ENCODE results near the gene SMIM41. TPM values are rescaled to one million over a fixed set of nuclear protein-coding genes. Genes with fewer than 3 reads are reported as not detected.
A peak's percentile ranks its signal among the peaks of the same experiment; 100 is the strongest.

SMIM41 gene
- total RNA-seq, 1 experiment from 2014 or later, result not detected

DNA sequence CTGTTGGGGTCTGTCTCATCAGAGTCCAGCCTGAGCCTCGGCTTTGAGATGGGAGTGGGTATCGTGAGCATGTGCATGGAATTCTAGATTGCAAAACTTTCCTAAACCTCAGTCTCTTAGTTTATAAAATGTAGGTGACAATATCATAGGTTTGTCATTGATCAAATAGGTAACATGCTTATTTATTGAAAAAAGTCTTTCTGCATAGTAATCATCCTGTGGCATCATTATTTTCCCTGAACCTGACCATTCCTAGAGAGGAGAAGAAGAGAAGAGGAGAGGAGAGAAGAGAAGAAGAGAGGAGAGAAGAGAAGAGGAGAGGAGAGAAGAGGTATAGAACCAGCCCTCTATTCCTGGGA lies 4.1 kb downstream of the SMIM41 start:
- Histone ChIP-seq H3K36me3 (replicated peaks; ENCODE audit: control insufficient read depth, insufficient read depth, low read length) (no peaks in the 10 kb centered on the region; the same call in 1 of the 2 replicates), H3K4me3 (ENCODE audit: insufficient read depth, low read depth, low read length) (no peak overlapping the region), H3K27me3 (ENCODE audit: control insufficient read depth, insufficient read depth, low read length) (no peaks in the 10 kb centered on the region)
- no peak for DNase-seq

DNA sequence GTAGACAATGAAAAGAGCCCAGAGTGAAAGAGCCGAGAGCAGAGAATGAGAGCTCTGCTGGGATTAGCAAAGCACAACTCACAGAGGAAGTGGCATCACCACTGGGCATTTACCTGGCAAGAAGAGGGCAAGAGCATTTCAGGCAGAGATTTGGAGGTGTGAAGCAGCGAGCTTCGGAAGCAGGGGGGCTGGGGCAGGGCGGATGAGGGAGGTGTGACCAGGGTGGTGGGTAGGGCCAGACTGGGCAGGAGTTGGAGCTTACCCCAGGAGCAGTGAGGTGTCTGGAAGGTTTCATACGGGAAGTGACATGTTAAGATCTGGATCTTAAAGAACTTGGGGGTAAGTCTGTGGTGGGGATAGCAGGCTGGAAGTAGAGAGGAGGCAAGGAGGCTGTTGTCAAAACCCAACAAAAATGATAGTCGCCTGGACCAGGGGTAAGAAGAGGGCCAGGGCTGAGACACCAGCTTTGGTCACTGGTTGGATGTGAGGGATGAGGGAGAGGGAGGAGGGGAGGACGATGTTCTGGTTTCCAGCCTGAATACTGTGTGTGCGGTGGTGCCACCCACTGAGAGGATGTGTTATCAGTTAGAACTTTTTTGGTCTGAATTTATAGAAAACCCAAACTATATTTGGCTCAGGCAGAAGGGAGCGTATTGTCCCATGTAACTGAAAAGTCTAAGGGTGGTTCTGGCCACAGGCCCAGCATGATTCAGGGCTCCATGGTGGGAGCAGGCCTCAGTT lies 5.2 kb downstream of the SMIM41 start:
- no peaks in the 10 kb centered on the region for H3K27me3 ChIP-seq (ENCODE audit: control insufficient read depth, insufficient read depth, low read length)
- DNase-seq, result peak; percentile 17
- no peaks in the 10 kb centered on the region; the same call in 1 of the 2 replicates for H3K36me3 ChIP-seq (replicated peaks; ENCODE audit: control insufficient read depth, insufficient read depth, low read length)

GRCh38 chr12:52085682-52086180 lies 6.2 kb downstream of the SMIM41 start:
- Histone ChIP-seq H3K27me3 (ENCODE audit: control insufficient read depth, insufficient read depth, low read length) (no peaks in the 10 kb centered on the region), H3K4me3 (ENCODE audit: insufficient read depth, low read depth, low read length) (no peak overlapping the region), H3K36me3 (replicated peaks; ENCODE audit: control insufficient read depth, insufficient read depth, low read length) (no peaks in the 10 kb centered on the region)
- DNase-seq, result peak; percentile 28

More for the DNA sequence above, 5.2 kb downstream of the SMIM41 start:
- H3K4me3 ChIP-seq (ENCODE audit: insufficient read depth, low read depth, low read length), result no peak overlapping the region

GRCh38 chr12:52086366-52086765 lies 6.9 kb downstream of the SMIM41 start:
- no peaks in the 10 kb centered on the region for H3K36me3 ChIP-seq (replicated peaks; ENCODE audit: control insufficient read depth, insufficient read depth, low read length)
- no peaks in the 10 kb centered on the region for H3K27me3 ChIP-seq (ENCODE audit: control insufficient read depth, insufficient read depth, low read length)
- DNase-seq, result peak; percentile 46
- H3K4me3 ChIP-seq (ENCODE audit: insufficient read depth, low read depth, low read length), result no peak overlapping the region

GRCh38 chr12:52086944-52087835 lies 7.7 kb downstream of the SMIM41 start:
- H3K27me3 ChIP-seq (ENCODE audit: control insufficient read depth, insufficient read depth, low read length), result no peaks in the 10 kb centered on the region; the same call in 1 of the 2 replicates
- H3K36me3 ChIP-seq (replicated peaks; ENCODE audit: control insufficient read depth, insufficient read depth, low read length), result no peaks in the 10 kb centered on the region
- no peak overlapping the region for H3K4me3 ChIP-seq (ENCODE audit: insufficient read depth, low read depth, low read length)
- DNase-seq, result peak; percentile 69

DNA sequence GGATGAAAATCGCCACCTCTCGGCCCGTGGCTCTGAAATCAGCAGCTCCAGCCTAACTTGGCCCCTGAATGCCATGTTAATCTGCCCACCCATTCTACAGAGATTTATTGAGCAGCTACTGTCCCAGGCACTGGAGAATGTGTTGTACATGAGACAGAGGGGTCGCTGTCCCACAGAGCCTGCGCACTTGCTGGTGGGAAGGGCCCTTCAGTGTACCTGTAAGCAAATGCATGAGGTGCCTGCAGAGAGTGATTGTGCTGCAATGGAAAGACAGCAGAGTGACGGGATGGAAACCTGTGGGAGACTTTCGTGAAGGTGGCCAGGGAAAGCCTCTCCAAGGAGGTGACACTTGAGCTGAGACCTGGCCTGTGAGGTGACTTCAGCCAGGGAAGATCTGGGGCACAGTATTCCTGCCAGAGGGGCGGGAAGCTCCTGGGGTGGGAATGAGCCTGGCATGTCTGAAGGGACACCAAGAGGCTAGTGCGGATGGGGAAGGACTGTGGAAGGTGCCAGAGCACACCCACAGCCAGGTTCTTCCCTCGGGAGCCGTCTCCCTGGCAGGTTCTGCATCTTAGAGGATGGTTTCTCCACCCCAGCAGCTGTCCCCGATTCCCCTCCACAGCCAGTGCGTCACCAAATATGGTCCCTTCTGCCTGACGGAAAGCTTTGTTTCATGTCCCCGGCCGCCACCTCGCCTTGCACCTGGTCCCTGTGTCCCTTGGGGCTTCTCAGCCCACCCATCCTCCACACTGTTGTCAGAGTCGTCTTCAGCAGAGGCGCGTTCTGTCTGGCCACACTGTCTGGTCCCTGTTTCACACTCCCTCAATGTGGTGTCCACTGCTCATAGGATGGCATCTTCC lies 8.7 kb downstream of the SMIM41 start:
- no peak overlapping the region for H3K4me3 ChIP-seq (ENCODE audit: insufficient read depth, low read depth, low read length)
- no peaks in the 10 kb centered on the region for H3K36me3 ChIP-seq (replicated peaks; ENCODE audit: control insufficient read depth, insufficient read depth, low read length)
- H3K27me3 ChIP-seq (ENCODE audit: control insufficient read depth, insufficient read depth, low read length), result no peaks in the 10 kb centered on the region; the same call in 1 of the 2 replicates
- peak; percentile 37 for DNase-seq

- H3K4me3 ChIP-seq (ENCODE audit: insufficient read depth, low read depth, low read length), result no peak overlapping the region
- no peaks in the 10 kb centered on the region for H3K36me3 ChIP-seq (replicated peaks; ENCODE audit: control insufficient read depth, insufficient read depth, low read length)
- H3K27me3 ChIP-seq (ENCODE audit: control insufficient read depth, insufficient read depth, low read length), result no peaks in the 10 kb centered on the region; the same call in 1 of the 2 replicates
- DNase-seq, result peak; percentile 21
Observed at GRCh38 chr12:52089491-52089890, 10.0 kb downstream of the SMIM41 start.

DNA sequence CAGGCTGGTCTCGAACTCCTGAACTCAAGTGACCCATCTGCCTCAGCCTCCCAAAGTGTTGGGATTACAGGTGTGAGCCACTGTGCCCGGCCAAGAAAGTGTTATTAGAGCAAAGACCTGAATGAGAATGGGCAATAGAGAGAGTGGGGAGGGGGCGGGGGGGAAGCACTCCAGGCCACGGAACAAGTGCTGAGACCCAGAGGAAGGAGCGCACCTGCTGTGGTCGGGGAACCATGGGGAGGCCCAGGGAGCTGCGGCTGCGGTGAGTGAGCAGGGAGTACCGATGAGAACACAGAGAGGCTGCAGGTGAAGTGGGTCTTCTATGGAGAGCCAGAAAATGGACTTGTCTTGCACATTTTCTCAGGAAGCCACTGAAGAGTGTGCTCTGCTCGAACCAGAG lies 10.8 kb downstream of the SMIM41 start:
- Histone ChIP-seq H3K36me3 (replicated peaks; ENCODE audit: control insufficient read depth, insufficient read depth, low read length) (no peaks in the 10 kb centered on the region), H3K4me3 (ENCODE audit: insufficient read depth, low read depth, low read length) (no peak overlapping the region), H3K27me3 (ENCODE audit: control insufficient read depth, insufficient read depth, low read length) (no peaks in the 10 kb centered on the region; the same call in 1 of the 2 replicates)
- peak; percentile 43 for DNase-seq

- Histone ChIP-seq H3K36me3 (replicated peaks; ENCODE audit: control insufficient read depth, insufficient read depth, low read length) (no peaks in the 10 kb centered on the region), H3K4me3 (ENCODE audit: insufficient read depth, low read depth, low read length) (no peak overlapping the region), H3K27me3 (ENCODE audit: control insufficient read depth, insufficient read depth, low read length) (no peaks in the 10 kb centered on the region; the same call in 1 of the 2 replicates)
- DNase-seq, result peak; percentile 71
Observed at GRCh38 chr12:52091061-52091460, 11.6 kb downstream of the SMIM41 start.

DNA sequence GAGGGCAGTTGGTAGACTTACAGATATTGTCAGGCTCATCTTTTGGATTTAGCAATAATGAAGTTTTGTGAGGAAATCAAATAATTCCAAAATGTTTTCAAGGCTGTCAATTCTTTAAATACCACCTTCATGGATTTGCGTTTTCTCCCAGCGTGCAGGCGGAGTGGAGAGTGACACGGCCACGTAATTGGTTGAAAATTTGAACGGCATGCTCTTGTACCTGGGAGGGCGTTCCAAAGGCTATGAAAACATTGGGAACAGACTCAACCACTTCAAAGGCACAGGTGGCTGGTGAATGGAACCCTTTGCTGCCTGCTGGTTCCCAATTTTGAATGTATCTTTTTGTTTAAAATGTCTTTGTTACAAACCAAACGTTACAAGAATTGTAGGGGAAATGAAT lies 12.4 kb downstream of the SMIM41 start:
- no peak overlapping the region for H3K4me3 ChIP-seq (ENCODE audit: insufficient read depth, low read depth, low read length)
- H3K36me3 ChIP-seq (replicated peaks; ENCODE audit: control insufficient read depth, insufficient read depth, low read length), result no peaks in the 10 kb centered on the region
- H3K27me3 ChIP-seq (ENCODE audit: control insufficient read depth, insufficient read depth, low read length), result no peaks in the 10 kb centered on the region; the same call in 1 of the 2 replicates
- peak; percentile 30 for DNase-seq

DNA sequence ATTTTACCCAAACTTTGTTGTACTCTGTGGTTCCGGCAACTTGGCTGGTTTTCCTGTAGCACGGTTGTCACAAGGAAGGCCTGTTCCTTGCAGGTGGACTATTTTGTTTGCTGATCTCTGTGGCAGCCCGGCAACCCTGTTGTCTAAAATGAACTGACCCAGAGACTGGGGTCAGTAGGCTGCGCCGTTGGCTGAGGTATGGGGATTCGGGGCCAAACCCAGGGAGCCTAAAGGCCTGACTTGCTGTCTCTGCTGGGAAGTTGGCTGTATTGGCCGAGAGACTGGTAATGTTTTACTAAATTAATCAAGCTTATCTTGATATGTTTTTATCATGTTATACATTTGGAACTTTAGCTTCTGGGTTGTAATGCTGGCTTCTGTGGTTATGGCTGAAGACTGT lies 13.8 kb downstream of the SMIM41 start:
- no peak overlapping the region for H3K4me3 ChIP-seq (ENCODE audit: insufficient read depth, low read depth, low read length)
- H3K36me3 ChIP-seq (replicated peaks; ENCODE audit: control insufficient read depth, insufficient read depth, low read length), result no peaks in the 10 kb centered on the region
- peak; percentile 26 for DNase-seq
- no peaks in the 10 kb centered on the region; the same call in 1 of the 2 replicates for H3K27me3 ChIP-seq (ENCODE audit: control insufficient read depth, insufficient read depth, low read length)

GRCh38 chr12:52096332-52097044 lies 17.0 kb downstream of the SMIM41 start:
- Histone ChIP-seq H3K4me3 (ENCODE audit: insufficient read depth, low read depth, low read length) (no peak overlapping the region), H3K27me3 (ENCODE audit: control insufficient read depth, insufficient read depth, low read length) (no peaks in the 10 kb centered on the region; the same call in 1 of the 2 replicates), H3K36me3 (replicated peaks; ENCODE audit: control insufficient read depth, insufficient read depth, low read length) (no peaks in the 10 kb centered on the region)
- no peak for DNase-seq

GRCh38 chr12:52097045-52097666 lies 17.7 kb downstream of the SMIM41 start:
- peak; percentile 19 for DNase-seq
- Histone ChIP-seq H3K36me3 (replicated peaks; ENCODE audit: control insufficient read depth, insufficient read depth, low read length) (no peaks in the 10 kb centered on the region), H3K4me3 (ENCODE audit: insufficient read depth, low read depth, low read length) (no peak overlapping the region), H3K27me3 (ENCODE audit: control insufficient read depth, insufficient read depth, low read length) (no peaks in the 10 kb centered on the region; the same call in 1 of the 2 replicates)

Measured in H7 (cell line).